Stimulated activated naive CD4-positive, alpha-beta T cell (primary cell): ENCODE results near the gene CEP152.
A peak's percentile ranks its signal among the peaks of the same experiment; 100 is the strongest.
"Not testable (repeated sequence)": the region's sequence is repeated elsewhere in the genome, so short reads cannot be mapped to it uniquely, and the experiment has no call there.

ENCODE experiments used
- DNase-seq, 6 experiments: peaks; one replicate each; lab custom pipeline; 2025; lab: John Stamatoyannopoulos, UW

Gene CEP152

GRCh38 chr15:48810414-48811324, at the start of gene CEP152:
CEP152 (minus strand) TSS chr15:48811069; CDS start chr15:48805649, 5,420 bp downstream.
- peak; percentile 95 to 98 (median 97) for DNase-seq

- no peak for DNase-seq
These were observed 48.6 kb upstream of the CEP152 start for GRCh38 chr15:48859426-48859825.

GRCh38 chr15:48858401-48858800, 47.5 kb upstream of the CEP152 start:
- DNase-seq = no peak

GRCh38 chr15:48856942-48857341, 46.1 kb upstream of the CEP152 start:
- no peak for DNase-seq

- DNase-seq = no peak
These were observed 44.9 kb upstream of the CEP152 start for GRCh38 chr15:48855501-48856440.

GRCh38 chr15:48854434-48854833, 43.6 kb upstream of the CEP152 start:
- DNase-seq = not testable (repeated sequence)

- DNase-seq = no peak
These were observed 41.1 kb upstream of the CEP152 start for GRCh38 chr15:48851956-48852355.

GRCh38 chr15:48850648-48851047, 39.8 kb upstream of the CEP152 start:
- no peak for DNase-seq

- no peak for DNase-seq
These were observed 34.3 kb upstream of the CEP152 start for GRCh38 chr15:48845123-48845522.

- no peak for DNase-seq
These were observed 31.6 kb upstream of the CEP152 start for GRCh38 chr15:48842501-48842900.

GRCh38 chr15:48834756-48835155, 23.9 kb upstream of the CEP152 start:
- no peak for DNase-seq

- no peak for DNase-seq
These were observed 22.8 kb upstream of the CEP152 start for GRCh38 chr15:48833526-48834239.

- DNase-seq = no peak
These were observed 21.8 kb upstream of the CEP152 start for GRCh38 chr15:48832648-48833047.

GRCh38 chr15:48828906-48829305, 18.0 kb upstream of the CEP152 start:
- DNase-seq = no peak

- DNase-seq = no peak
These were observed 17.6 kb upstream of the CEP152 start for GRCh38 chr15:48828471-48828870.

- DNase-seq = no peak
These were observed 14.2 kb upstream of the CEP152 start for GRCh38 chr15:48825075-48825474.

GRCh38 chr15:48823706-48824105, 12.8 kb upstream of the CEP152 start:
- no peak for DNase-seq

- DNase-seq = no peak
These were observed 12.4 kb upstream of the CEP152 start for GRCh38 chr15:48823237-48823636.

GRCh38 chr15:48814286-48814685, 3.4 kb upstream of the CEP152 start:
- DNase-seq = no peak

GRCh38 chr15:48811325-48811958, 573 bp upstream of the CEP152 start:
- no peak for DNase-seq

GRCh38 chr15:48806151-48806550, 4.7 kb downstream of the CEP152 start:
- DNase-seq = no peak

GRCh38 chr15:48805591-48805990, 5.3 kb downstream of the CEP152 start:
- DNase-seq = no peak
